ENCODE measurements around the gene ZMIZ1.

ZMIZ1 gene

GRCh38 chr10:79149662-79150443 is 81.1 kb downstream of the ZMIZ1 start:
- in situ Hi-C loops (cut with HindIII; ENCODE audit: low pct_unique_long_range_greater_than_20kb, low sequenced_read_pairs) = no loop called here
- DNase-seq (ENCODE audit: low read depth in 1 of 2, low spot score in 1 of 2) = peak in 1 of 2 experiments; percentile 66
- no peak for TF ChIP-seq JUND (IDR thresholded peaks at IDR 0.05; ENCODE audit: low read depth)

DNA sequence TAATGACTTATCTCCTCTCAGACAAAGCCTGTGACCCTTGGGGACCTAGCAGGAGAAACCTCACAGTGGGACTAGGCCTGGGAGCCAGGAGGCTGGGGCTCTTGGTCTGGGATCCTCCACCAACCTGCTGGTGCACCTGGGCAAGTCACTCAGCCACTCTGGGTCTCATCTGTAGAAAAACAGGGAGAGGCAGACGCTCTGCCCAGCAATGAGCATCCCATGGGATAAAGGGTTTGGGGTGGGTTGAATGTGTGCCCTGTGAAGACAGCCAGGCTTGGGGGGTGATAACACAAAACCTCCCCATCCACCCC is 81.6 kb downstream of the ZMIZ1 start:
- in situ Hi-C loops (cut with HindIII; ENCODE audit: low pct_unique_long_range_greater_than_20kb, low sequenced_read_pairs) = no loop called here
- no peak for DNase-seq (ENCODE audit: low read depth in 1 of 2, low spot score in 1 of 2)
- no peak for TF ChIP-seq JUND (IDR thresholded peaks at IDR 0.05; ENCODE audit: low read depth)

DNA sequence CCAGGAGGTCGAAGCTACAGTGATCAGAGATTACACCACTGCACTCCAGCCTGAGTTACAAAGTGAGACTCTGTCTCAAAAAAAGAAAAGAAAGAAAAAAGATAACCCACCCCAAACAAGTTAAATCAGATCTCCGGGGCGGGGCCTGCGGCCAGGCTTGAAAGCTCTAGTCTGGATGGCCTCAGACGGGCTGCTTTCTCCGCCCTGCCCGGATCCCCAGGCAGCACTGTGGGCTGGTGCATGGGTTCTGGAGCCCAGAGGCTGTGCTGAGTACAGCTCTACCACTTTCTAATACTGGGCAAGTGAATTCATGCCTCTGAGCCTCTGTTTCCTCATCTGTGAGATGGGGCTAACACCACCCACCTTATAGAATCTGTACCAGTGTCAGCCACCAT is 83.7 kb downstream of the ZMIZ1 start:
- TF ChIP-seq JUND (IDR thresholded peaks at IDR 0.05; ENCODE audit: low read depth) = no peak
- DNase-seq (ENCODE audit: low read depth in 1 of 2, low spot score in 1 of 2) = no peak
- in situ Hi-C loops (cut with HindIII; ENCODE audit: low pct_unique_long_range_greater_than_20kb, low sequenced_read_pairs) = no loop called here

GRCh38 chr10:79153745-79154144 is 85.0 kb downstream of the ZMIZ1 start:
- no peak for TF ChIP-seq JUND (IDR thresholded peaks at IDR 0.05; ENCODE audit: low read depth)
- no peak for DNase-seq (ENCODE audit: low read depth in 1 of 2, low spot score in 1 of 2)
- in situ Hi-C loops (cut with HindIII; ENCODE audit: low pct_unique_long_range_greater_than_20kb, low sequenced_read_pairs) = no loop called here

DNA sequence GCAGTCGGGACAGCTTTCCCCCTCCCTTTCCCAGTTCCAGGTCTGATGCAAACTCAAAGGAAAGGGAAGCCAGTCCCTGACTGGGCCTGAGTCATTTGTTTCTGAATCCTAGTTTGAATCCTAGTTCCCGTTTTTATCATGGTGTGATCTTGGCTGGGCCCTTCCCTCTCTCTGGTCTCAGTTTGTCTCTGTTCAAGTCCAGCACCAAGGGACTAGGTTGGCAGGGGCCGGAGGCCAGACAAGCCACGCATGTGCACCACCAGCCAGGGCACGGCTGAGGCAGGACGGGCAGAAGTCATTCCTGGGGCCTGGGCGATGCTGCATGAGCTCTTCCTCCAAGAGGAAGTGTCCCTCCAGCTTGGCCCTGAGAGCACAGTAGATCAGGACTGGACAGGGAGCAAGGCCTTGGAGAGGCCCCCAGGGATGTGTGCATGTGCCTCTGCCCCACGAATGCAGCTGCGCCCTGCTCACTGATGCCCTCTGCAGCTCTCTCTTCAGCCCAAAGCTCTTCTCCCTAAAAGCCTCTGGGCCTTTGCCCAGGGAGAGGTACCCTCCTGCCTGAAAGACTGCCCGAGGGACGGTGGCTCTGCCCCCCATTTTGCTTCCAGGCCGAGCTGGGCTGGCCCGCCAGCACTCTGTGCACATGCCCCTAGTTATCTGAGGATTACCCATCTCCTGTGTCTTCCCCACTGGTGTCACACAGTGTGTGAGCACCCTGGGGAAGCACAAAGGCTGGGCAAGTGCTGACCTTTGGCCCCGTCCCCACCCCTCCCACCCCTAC is 86.7 kb downstream of the ZMIZ1 start:
- no peak for TF ChIP-seq JUND (IDR thresholded peaks at IDR 0.05; ENCODE audit: low read depth)
- in situ Hi-C loops (cut with HindIII; ENCODE audit: low pct_unique_long_range_greater_than_20kb, low sequenced_read_pairs) = no loop called here
- DNase-seq (ENCODE audit: low read depth in 1 of 2, low spot score in 1 of 2) = peak in 1 of 2 experiments; percentile 55

- no peak for TF ChIP-seq JUND (IDR thresholded peaks at IDR 0.05; ENCODE audit: low read depth)
- in situ Hi-C loops (cut with HindIII; ENCODE audit: low pct_unique_long_range_greater_than_20kb, low sequenced_read_pairs) = no loop called here
- peak in 1 of 2 experiments; percentile 49 for DNase-seq (ENCODE audit: low read depth in 1 of 2, low spot score in 1 of 2)
These were observed 87.8 kb downstream of the ZMIZ1 start for GRCh38 chr10:79156334-79157274.

GRCh38 chr10:79158004-79158340 is 89.2 kb downstream of the ZMIZ1 start:
- TF ChIP-seq JUND (IDR thresholded peaks at IDR 0.05; ENCODE audit: low read depth) = no peak
- DNase-seq (ENCODE audit: low read depth in 1 of 2, low spot score in 1 of 2) = no peak
- in situ Hi-C loops (cut with HindIII; ENCODE audit: low pct_unique_long_range_greater_than_20kb, low sequenced_read_pairs) = no loop called here

DNA sequence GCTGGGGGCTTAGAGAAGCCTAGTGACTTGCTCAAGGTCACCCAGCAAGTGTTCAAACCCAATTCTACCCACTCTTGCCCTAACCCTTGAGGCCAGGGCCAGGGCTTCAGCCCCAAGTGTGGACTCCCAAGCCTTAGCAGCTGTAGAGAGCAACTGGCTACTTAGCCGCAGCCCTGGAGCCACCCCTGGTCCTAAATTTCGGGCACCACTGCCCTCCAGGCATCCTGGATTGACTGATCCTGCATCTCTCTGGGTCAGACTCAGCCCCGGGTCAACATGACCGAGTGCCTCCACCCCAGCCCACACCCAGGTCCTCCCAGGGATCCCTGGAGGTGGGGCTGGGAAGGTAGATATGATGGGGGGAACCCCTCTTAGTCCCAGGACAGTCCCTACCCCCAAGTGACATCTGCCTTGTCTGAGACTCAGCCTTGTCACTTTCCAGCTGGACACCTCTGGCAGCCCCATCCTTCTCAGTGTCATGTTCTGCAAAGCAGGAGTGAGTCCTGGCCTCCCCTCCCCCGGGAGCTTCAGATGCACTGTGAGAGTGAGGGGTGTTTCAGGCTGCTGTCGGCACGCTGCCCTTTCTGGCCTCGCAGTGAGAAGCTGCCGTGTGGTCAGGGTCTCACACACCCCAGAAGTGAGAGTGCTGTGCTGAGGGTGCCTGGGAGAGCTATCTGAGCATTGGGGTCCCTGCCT is 89.8 kb downstream of the ZMIZ1 start:
- peak in 1 of 2 experiments; percentile 78 for DNase-seq (ENCODE audit: low read depth in 1 of 2, low spot score in 1 of 2)
- in situ Hi-C loops (cut with HindIII; ENCODE audit: low pct_unique_long_range_greater_than_20kb, low sequenced_read_pairs) = no loop called here
- TF ChIP-seq JUND (IDR thresholded peaks at IDR 0.05; ENCODE audit: low read depth) = no peak

GRCh38 chr10:79159141-79159651 is 90.4 kb downstream of the ZMIZ1 start:
- no peak for DNase-seq (ENCODE audit: low read depth in 1 of 2, low spot score in 1 of 2)
- in situ Hi-C loops (cut with HindIII; ENCODE audit: low pct_unique_long_range_greater_than_20kb, low sequenced_read_pairs) = no loop called here
- TF ChIP-seq JUND (IDR thresholded peaks at IDR 0.05; ENCODE audit: low read depth) = no peak

DNA sequence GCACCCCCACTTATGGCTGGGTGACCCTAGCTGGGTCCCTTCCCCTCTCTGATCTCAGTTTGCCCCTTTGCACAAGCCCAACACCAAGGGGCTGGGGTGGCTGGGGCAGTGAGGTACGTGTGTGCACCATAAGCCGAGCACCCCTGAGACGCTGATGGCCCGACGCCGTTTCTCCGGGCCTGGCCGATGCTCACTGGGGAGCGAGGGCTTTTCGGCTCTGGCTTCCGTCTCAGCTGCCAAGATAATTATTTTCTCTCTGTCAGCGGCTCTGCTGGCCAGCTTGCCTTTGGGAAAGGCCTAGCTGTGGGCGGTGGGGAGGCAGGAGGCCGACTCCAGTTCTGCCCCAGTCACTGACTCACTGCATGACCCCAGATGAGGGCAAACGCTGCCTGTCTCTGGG is 91.0 kb downstream of the ZMIZ1 start:
- no peak for TF ChIP-seq JUND (IDR thresholded peaks at IDR 0.05; ENCODE audit: low read depth)
- in situ Hi-C loops (cut with HindIII; ENCODE audit: low pct_unique_long_range_greater_than_20kb, low sequenced_read_pairs) = no loop called here
- DNase-seq (ENCODE audit: low read depth in 1 of 2, low spot score in 1 of 2) = no peak

DNA sequence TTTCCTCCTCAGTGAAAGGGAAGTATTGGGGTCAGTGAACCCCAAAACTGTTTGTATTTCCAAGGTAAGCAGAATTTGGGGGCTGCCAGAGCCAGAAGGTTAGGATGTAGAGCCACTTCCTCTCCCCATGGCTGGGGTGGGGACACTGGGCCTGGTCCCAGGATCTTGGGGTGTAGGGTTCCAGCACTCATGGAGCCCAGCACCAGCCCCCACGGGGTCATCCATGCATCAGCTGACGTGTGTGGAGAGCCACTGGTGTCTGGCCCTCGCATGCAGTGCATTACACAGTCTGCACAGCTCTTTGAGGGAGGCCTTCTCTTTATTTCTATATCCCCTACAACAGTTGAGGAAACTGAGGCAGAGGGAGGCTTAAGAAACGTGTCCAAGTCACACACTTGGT is 91.4 kb downstream of the ZMIZ1 start:
- in situ Hi-C loops (cut with HindIII; ENCODE audit: low pct_unique_long_range_greater_than_20kb, low sequenced_read_pairs) = no loop called here
- TF ChIP-seq JUND (IDR thresholded peaks at IDR 0.05; ENCODE audit: low read depth) = no peak

DNA sequence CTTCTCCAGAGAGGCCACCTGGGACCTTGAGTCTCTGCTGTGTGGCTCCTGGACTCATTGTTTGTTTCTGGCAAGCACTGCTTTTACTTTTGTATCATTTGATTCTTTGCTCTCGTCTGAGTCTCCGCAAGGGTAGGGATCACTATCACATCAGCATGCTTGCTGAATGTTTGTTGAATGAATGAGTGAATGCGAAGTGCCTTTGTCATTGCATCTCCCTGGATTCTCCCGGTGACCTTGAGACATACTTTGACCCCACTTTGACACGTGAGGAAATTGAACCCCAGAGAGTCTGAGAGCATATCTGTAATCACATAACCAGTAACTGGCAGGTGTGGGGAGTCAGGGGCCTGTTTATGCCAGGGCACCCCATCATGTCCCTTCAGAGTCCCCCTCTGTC is 92.8 kb downstream of the ZMIZ1 start:
- TF ChIP-seq JUND (IDR thresholded peaks at IDR 0.05; ENCODE audit: low read depth) = no peak
- in situ Hi-C loops (cut with HindIII; ENCODE audit: low pct_unique_long_range_greater_than_20kb, low sequenced_read_pairs) = no loop called here
- DNase-seq (ENCODE audit: low read depth in 1 of 2, low spot score in 1 of 2) = no peak

More for the DNA sequence above, 91.4 kb downstream of the ZMIZ1 start:
- no peak for DNase-seq (ENCODE audit: low read depth in 1 of 2, low spot score in 1 of 2)
